Osteoblast (primary cell): Measurements from ENCODE around the gene ATP7B. TPM values are rescaled to one million over a fixed set of nuclear protein-coding genes. Genes with fewer than 3 reads are reported as not detected.

Experiments
- DNase-seq: peaks from one replicate; pipeline ENCODE4 v3.0.0; 2011; ENCODE audit warnings: low spot score, mixed read lengths; ENCODE audit not compliant: insufficient read length; ENCODE audit errors: missing footprints
- H2AFZ ChIP-seq: 2 replicates; pipeline ENCODE4 v1.6.0; 2011; ENCODE audit warnings: mild to moderate bottlenecking, low read length
- H3K27ac ChIP-seq: 2 replicates; pipeline ENCODE4 v1.5.1; 2011; ENCODE audit warnings: mild to moderate bottlenecking, low read depth, low read length, moderate library complexity
- H3K27me3 ChIP-seq: 2 replicates; pipeline ENCODE4 v1.6.0; 2012; ENCODE audit warnings: mild to moderate bottlenecking, control low read depth, inconsistent platforms, low read length, moderate library complexity; ENCODE audit not compliant: insufficient read depth
- H3K36me3 ChIP-seq: 2 replicates; pipeline ENCODE4 v1.5.1; 2011; ENCODE audit warnings: mild to moderate bottlenecking, low read length, control low read depth, moderate library complexity; ENCODE audit not compliant: insufficient read depth
- H3K4me1 ChIP-seq: 2 replicates; pipeline ENCODE4 v1.5.1; 2011; ENCODE audit warnings: mild to moderate bottlenecking, low read length, control low read depth, moderate library complexity; ENCODE audit not compliant: insufficient read depth
- H3K4me2 ChIP-seq: 2 replicates; pipeline ENCODE4 v1.6.0; 2011; ENCODE audit warnings: mild to moderate bottlenecking, low read length; ENCODE audit not compliant: insufficient read depth
- H3K4me3 ChIP-seq: fragments of 200-600 bp; sonication (generic); 3 replicates; pipeline ENCODE4 v1.5.1; 2012; ENCODE audit warnings: mild to moderate bottlenecking, low read length, inconsistent platforms; ENCODE audit not compliant: insufficient read depth
- H3K79me2 ChIP-seq: 2 replicates; pipeline ENCODE4 v1.6.0; 2012; ENCODE audit warnings: mild to moderate bottlenecking, low read length, control low read depth, inconsistent platforms; ENCODE audit not compliant: insufficient read depth
- H3K9me3 ChIP-seq: 2 replicates; pipeline ENCODE4 v1.5.1; 2011; ENCODE audit warnings: low read depth, low read length, control low read depth
- H4K20me1 ChIP-seq: 2 replicates; pipeline ENCODE4 v1.6.0; 2012; ENCODE audit warnings: mild to moderate bottlenecking, low read length, control low read depth; ENCODE audit not compliant: insufficient read depth
- total RNA-seq: library from RNA; depleted of rRNA; stranded (reverse); fragments of >200 nt; gene quantifications from 2 replicates; pipeline ENCODE4 v1.2.3, GENCODE V29; 2012
- TF ChIP-seq, protein P1 (sequence below): IDR thresholded peaks from 2 replicates; pipeline ENCODE4 v1.5.1; 2011; ENCODE audit warnings: mild to moderate bottlenecking, low read depth, low read length, moderate library complexity; ENCODE audit errors: extremely low read depth

The ATP7B gene
- total RNA-seq, 1 donor, result 4.0 TPM

- no peak for DNase-seq
- Histone ChIP-seq H3K4me2 (no peak overlapping the region), H2AFZ (no peak overlapping the region), H3K27me3 (no peaks in the 10 kb centered on the region), H3K4me1 (no peaks in the 10 kb centered on the region), H3K9me3 (no peaks in the 10 kb centered on the region), H3K4me3 (no peak overlapping the region), H3K79me2 (no peaks in the 10 kb centered on the region), H4K20me1 (no peaks in the 10 kb centered on the region), H3K27ac (no peak overlapping the region), H3K36me3 (no peaks in the 10 kb centered on the region)
- TF ChIP-seq, protein P1, sequence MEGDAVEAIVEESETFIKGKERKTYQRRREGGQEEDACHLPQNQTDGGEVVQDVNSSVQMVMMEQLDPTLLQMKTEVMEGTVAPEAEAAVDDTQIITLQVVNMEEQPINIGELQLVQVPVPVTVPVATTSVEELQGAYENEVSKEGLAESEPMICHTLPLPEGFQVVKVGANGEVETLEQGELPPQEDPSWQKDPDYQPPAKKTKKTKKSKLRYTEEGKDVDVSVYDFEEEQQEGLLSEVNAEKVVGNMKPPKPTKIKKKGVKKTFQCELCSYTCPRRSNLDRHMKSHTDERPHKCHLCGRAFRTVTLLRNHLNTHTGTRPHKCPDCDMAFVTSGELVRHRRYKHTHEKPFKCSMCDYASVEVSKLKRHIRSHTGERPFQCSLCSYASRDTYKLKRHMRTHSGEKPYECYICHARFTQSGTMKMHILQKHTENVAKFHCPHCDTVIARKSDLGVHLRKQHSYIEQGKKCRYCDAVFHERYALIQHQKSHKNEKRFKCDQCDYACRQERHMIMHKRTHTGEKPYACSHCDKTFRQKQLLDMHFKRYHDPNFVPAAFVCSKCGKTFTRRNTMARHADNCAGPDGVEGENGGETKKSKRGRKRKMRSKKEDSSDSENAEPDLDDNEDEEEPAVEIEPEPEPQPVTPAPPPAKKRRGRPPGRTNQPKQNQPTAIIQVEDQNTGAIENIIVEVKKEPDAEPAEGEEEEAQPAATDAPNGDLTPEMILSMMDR, result no peak
These were observed 79.6 kb downstream of the ATP7B start for GRCh38 chr13:51931606-51932005.

GRCh38 chr13:51929699-51930098 is 81.6 kb downstream of the ATP7B start:
- Histone ChIP-seq H3K9me3 (no peaks in the 10 kb centered on the region), H3K79me2 (no peaks in the 10 kb centered on the region), H3K4me2 (no peak overlapping the region), H3K36me3 (no peaks in the 10 kb centered on the region), H3K27me3 (no peaks in the 10 kb centered on the region), H3K27ac (no peak overlapping the region), H3K4me3 (no peak overlapping the region), H3K4me1 (no peaks in the 10 kb centered on the region), H4K20me1 (no peaks in the 10 kb centered on the region), H2AFZ (no peak overlapping the region)
- DNase-seq, result no peak
- TF ChIP-seq, protein P1, result no peak

DNA sequence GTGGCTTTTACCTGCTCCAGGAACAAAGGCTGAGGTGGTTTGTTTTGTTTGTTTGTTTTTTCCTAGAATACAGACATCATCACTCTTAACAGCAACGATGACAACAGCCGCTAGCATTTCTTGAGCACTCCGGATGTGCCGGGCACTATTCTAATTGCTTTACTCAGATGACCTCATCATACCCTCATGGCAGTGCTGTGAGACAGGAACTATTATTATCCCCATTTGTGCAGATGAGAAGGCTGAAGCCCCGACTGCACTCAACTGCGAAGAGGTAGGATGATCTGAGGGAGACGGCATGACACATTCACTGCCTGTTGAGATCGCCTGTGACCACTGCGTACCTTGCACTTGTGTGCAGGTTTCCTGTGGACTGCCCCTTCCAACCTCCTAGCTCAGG is 83.0 kb downstream of the ATP7B start:
- DNase-seq, result no peak
- H3K4me1 ChIP-seq, result no peaks in the 10 kb centered on the region
- H3K27ac ChIP-seq, result no peak overlapping the region
- TF ChIP-seq, protein P1, result no peak
- H4K20me1 ChIP-seq, result no peaks in the 10 kb centered on the region
- no peak overlapping the region for H3K4me3 ChIP-seq
- H3K36me3 ChIP-seq, result no peaks in the 10 kb centered on the region
- no peaks in the 10 kb centered on the region for H3K79me2 ChIP-seq
- no peak overlapping the region for H3K4me2 ChIP-seq
- no peaks in the 10 kb centered on the region for H3K9me3 ChIP-seq
- no peaks in the 10 kb centered on the region for H3K27me3 ChIP-seq
- H2AFZ ChIP-seq, result no peak overlapping the region

DNA sequence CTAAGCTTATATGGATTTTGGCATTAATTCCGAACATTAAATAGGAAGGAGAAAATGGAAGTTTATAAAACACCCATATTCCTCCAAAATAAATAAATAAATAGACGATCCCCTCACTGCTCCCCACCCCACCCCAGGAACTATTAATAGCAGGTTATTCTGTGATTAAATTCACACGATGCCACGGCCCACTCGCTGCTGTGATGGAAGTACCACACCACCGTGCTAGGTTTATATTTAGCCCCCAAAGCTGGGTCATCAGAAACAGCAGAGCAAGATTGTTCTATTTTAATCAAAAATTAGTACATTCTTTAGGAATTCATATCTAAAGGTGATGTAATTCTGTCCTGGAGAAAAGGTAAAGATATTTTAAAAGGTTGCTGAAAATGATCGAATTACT is 84.1 kb downstream of the ATP7B start:
- no peaks in the 10 kb centered on the region for H3K36me3 ChIP-seq
- no peak overlapping the region for H3K4me2 ChIP-seq
- no peaks in the 10 kb centered on the region for H4K20me1 ChIP-seq
- no peaks in the 10 kb centered on the region for H3K4me1 ChIP-seq
- H3K27ac ChIP-seq, result no peak overlapping the region
- no peak overlapping the region for H2AFZ ChIP-seq
- TF ChIP-seq, protein P1, result no peak
- no peaks in the 10 kb centered on the region for H3K9me3 ChIP-seq
- no peaks in the 10 kb centered on the region for H3K27me3 ChIP-seq
- DNase-seq, result no peak
- no peaks in the 10 kb centered on the region for H3K79me2 ChIP-seq
- no peak overlapping the region for H3K4me3 ChIP-seq
